ENCODE measurements around the gene IL19.

IL19 gene

GRCh38 chr1:206802401-206802800 is 31.8 kb downstream of the IL19 start:
- DNase-seq: no peak

GRCh38 chr1:206803221-206803730 is 32.7 kb downstream of the IL19 start:
- no peak for DNase-seq

GRCh38 chr1:206804156-206804737 is 33.7 kb downstream of the IL19 start:
- DNase-seq: no peak

GRCh38 chr1:206805357-206805756 is 34.8 kb downstream of the IL19 start:
- DNase-seq: no peak

GRCh38 chr1:206808615-206809014 is 38.0 kb downstream of the IL19 start:
- DNase-seq: no peak

GRCh38 chr1:206809504-206810084 is 39.0 kb downstream of the IL19 start:
- peak; percentile 46 for DNase-seq

GRCh38 chr1:206812471-206812870 is 41.9 kb downstream of the IL19 start:
- no peak for DNase-seq

- peak; percentile 73 for DNase-seq
These were observed 44.3 kb downstream of the IL19 start for GRCh38 chr1:206814716-206815341.

GRCh38 chr1:206816390-206817287 is 46.1 kb downstream of the IL19 start:
- DNase-seq: no peak

GRCh38 chr1:206821493-206821892 is 50.9 kb downstream of the IL19 start:
- no peak for DNase-seq

GRCh38 chr1:206823727-206824126 is 53.2 kb downstream of the IL19 start:
- DNase-seq: no peak

- DNase-seq: no peak
These were observed 53.8 kb downstream of the IL19 start for GRCh38 chr1:206824331-206824730.

- no peak for DNase-seq
These were observed 55.8 kb downstream of the IL19 start for GRCh38 chr1:206826394-206826793.

- no peak for DNase-seq
These were observed 57.5 kb downstream of the IL19 start for GRCh38 chr1:206828061-206828460.

GRCh38 chr1:206828765-206829164 is 58.2 kb downstream of the IL19 start:
- DNase-seq: no peak

GRCh38 chr1:206829282-206829681 is 58.7 kb downstream of the IL19 start:
- DNase-seq: no peak

GRCh38 chr1:206829875-206830274 is 59.3 kb downstream of the IL19 start:
- DNase-seq: no peak

GRCh38 chr1:206831650-206832049 is 61.1 kb downstream of the IL19 start:
- DNase-seq: no peak

GRCh38 chr1:206832352-206832880 is 61.8 kb downstream of the IL19 start:
- DNase-seq: no peak

GRCh38 chr1:206833106-206833680 is 62.6 kb downstream of the IL19 start:
- DNase-seq: no peak

- peak; percentile 33 for DNase-seq
These were observed 63.2 kb downstream of the IL19 start for GRCh38 chr1:206833801-206834200.

- DNase-seq: no peak
These were observed 63.6 kb downstream of the IL19 start for GRCh38 chr1:206834217-206834616.

GRCh38 chr1:206834711-206835110 is 64.1 kb downstream of the IL19 start:
- no peak for DNase-seq

Data from NCI-H1092 treated with DMSO at 0.1 percent for 48 hours (cell line).